ENCODE measurements around the gene C1QL2. TPM values are rescaled to one million over a fixed set of nuclear protein-coding genes. Genes with fewer than 3 reads are reported as not detected.

The C1QL2 gene
- total RNA-seq, 1 experiment from 2014 or later: 0.81 TPM

DNA sequence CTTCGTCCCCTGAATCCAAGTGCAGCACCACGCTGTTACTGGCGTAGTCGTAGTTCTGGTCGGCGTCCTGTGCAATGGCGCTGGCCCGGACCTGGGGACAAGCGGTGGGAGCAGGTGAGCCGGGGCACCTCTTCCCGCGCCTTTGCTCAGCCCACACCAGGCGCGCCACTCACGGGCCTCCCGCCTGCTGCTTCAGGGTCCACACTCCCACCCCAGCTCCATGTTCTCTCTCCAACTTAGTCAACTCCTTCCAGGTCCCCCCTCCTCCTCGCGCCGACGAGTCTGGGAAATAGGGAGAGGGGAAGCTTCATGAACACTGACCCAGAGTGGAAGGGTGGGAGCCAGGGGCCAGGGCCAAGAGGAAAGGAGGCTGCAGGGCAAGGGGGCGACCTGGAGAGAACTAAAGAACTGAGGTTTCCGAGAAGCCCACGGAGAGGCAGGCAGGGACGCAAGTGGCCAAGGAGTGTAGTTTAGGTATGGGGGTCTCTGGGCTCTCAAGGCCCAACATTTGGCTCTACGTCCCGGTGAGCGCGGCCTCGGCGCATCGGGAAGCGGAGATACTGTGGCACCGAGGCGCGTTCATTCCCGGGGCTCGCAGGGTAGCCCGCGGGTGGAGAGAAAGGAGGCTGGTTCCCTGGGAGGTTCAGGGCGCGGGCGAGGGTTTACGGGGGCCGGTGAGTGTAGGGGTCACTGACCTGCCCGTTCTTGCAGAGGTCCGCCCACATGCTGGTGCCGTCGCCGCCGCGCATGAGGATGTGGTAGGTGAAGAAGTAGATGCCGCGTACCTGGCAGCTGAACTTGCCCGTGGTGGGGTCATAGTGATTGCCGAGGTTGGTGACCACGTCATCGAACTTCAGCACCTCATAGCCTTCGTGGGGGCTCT, 1.4 kb downstream of the C1QL2 start:
- H3K79me1 ChIP-seq (ENCODE audit: insufficient read depth, low read depth, low read length, poor library complexity, severe bottlenecking): no peaks in the 10 kb centered on the region
- H3K9ac ChIP-seq (ENCODE audit: extremely low read depth, insufficient read length, low read length): peak overlapping the region; percentile 12
- peaks cover 25% of the 10 kb centered on the region for H3K23me2 ChIP-seq (ENCODE audit: insufficient read length, low read depth, low read length, poor library complexity, severe bottlenecking)
- H2AFZ ChIP-seq (ENCODE audit: low read length): no peak overlapping the region
- peak overlapping the region; percentile 37 for H3K4me2 ChIP-seq (ENCODE audit: insufficient read depth, insufficient read length, low read length)
- TF ChIP-seq, protein P1, sequence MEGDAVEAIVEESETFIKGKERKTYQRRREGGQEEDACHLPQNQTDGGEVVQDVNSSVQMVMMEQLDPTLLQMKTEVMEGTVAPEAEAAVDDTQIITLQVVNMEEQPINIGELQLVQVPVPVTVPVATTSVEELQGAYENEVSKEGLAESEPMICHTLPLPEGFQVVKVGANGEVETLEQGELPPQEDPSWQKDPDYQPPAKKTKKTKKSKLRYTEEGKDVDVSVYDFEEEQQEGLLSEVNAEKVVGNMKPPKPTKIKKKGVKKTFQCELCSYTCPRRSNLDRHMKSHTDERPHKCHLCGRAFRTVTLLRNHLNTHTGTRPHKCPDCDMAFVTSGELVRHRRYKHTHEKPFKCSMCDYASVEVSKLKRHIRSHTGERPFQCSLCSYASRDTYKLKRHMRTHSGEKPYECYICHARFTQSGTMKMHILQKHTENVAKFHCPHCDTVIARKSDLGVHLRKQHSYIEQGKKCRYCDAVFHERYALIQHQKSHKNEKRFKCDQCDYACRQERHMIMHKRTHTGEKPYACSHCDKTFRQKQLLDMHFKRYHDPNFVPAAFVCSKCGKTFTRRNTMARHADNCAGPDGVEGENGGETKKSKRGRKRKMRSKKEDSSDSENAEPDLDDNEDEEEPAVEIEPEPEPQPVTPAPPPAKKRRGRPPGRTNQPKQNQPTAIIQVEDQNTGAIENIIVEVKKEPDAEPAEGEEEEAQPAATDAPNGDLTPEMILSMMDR (conservative IDR thresholded peaks at IDR 0.05): no peak
- peak; percentile 60 for DNase-seq
- H2BK20ac ChIP-seq (ENCODE audit: low read depth, low read length, poor library complexity, severe bottlenecking): no peak overlapping the region
- H3K27me3 ChIP-seq (ENCODE audit: insufficient read depth, low read length): peaks cover 21% of the 10 kb centered on the region; the same call in 1 of the 2 replicates
- H2BK120ac ChIP-seq (ENCODE audit: low read depth, low read length, poor library complexity, severe bottlenecking): no peak overlapping the region
- peaks cover 0 to 2% of the 10 kb centered on the region in 2 experiments; a peak in 1 of 5 replicates for H3K9me3 Mint-ChIP-seq
- H4K20me1 ChIP-seq (ENCODE audit: control insufficient read depth, insufficient read depth, insufficient read length): no peaks in the 10 kb centered on the region
- H4K5ac ChIP-seq (ENCODE audit: insufficient read length, low read depth, low read length): no peak overlapping the region
- H3K9me3 ChIP-seq (ENCODE audit: control insufficient read depth, low read depth, low read length): no peaks in the 10 kb centered on the region
- H3T11ph ChIP-seq (ENCODE audit: low read length): no peak overlapping the region
- no CpG with 5 or more reads among the region's 58 CpGs for WGBS (ENCODE audit: extremely low coverage, insufficient read length, low lambda C conversion rate)
- no peaks in the 10 kb centered on the region for H3K79me2 ChIP-seq (ENCODE audit: insufficient read depth, low read length)
- peaks cover 40 to 49% of the 10 kb centered on the region in 2 experiments for H3K4me1 Mint-ChIP-seq
- peak overlapping the region; percentile 13 for H3K18ac ChIP-seq (ENCODE audit: insufficient read length, low read depth, low read length)
- H3K36me3 Mint-ChIP-seq (ENCODE audit: insufficient read depth in 1 of 3, low read depth in 3 of 3): peaks cover 0 to 1% (median 0%) of the 10 kb centered on the region in 3 experiments; a peak in 2 of 7 replicates
- H3K56ac ChIP-seq (ENCODE audit: insufficient read length, low read depth, low read length): no peak overlapping the region
- no peak overlapping the region for H3K27ac ChIP-seq (ENCODE audit: insufficient read length, low read depth, low read length)
- peaks cover 53% of the 10 kb centered on the region for H3K27me3 Mint-ChIP-seq (ENCODE audit: low read depth)
- H3K14ac ChIP-seq (ENCODE audit: insufficient read depth, low read length): 0 out of 2 replicates have a peak overlapping the region, but pooled peaks have one; percentile 18
- H3K27ac Mint-ChIP-seq: no peak overlapping the region
- no peak overlapping the region for H2BK15ac ChIP-seq (ENCODE audit: low read depth, low read length)
- H4K91ac ChIP-seq (ENCODE audit: insufficient read length, low read depth, low read length): no peak overlapping the region
- no peak overlapping the region for H4K8ac ChIP-seq (replicated peaks; ENCODE audit: insufficient read length, low read depth, low read length)
- H2BK5ac ChIP-seq (ENCODE audit: insufficient read length, low read length): no peak overlapping the region
- H3K23ac ChIP-seq (ENCODE audit: insufficient read length, low read depth, low read length): no peak overlapping the region
- H3K4ac ChIP-seq (ENCODE audit: low read depth, low read length): no peak overlapping the region
- H2BK12ac ChIP-seq (ENCODE audit: insufficient read length, low read depth, low read length): no peak overlapping the region
- H3K4me1 ChIP-seq (ENCODE audit: insufficient read depth, low read length): peaks cover 5% of the 10 kb centered on the region; the same call in 1 of the 2 replicates
- no peak overlapping the region for H2AK5ac ChIP-seq (ENCODE audit: insufficient read length, low read length)
- peak overlapping the region; percentile 78 to 91 for H3K4me3 Mint-ChIP-seq
